Activated CD4-positive, alpha-beta memory T cell treated with anti-CD3 and anti-CD28 coated beads, Interleukin-2, amount 10 ng/mL, durations not matched to agents 7 days and 5 days (primary cell): ENCODE measurements around the gene RABGAP1. TPM values are rescaled to one million over a fixed set of nuclear protein-coding genes. Genes with fewer than 3 reads are reported as not detected.

Experiments used
- CTCF ChIA-PET: fragments of 350-600 bp; sonication (Branson Sonifier 250); formaldehyde crosslinking; loops from one replicate; lab custom pipeline; 2021; ENCODE audit warnings: antibody characterized with exemption, inconsistent platforms; lab: Charles Lee
- POLR2A ChIA-PET: fragments of 350-600 bp; sonication (Branson Sonifier 250); formaldehyde crosslinking; loops from one replicate; lab custom pipeline; 2021; ENCODE audit warnings: antibody characterized with exemption; lab: Charles Lee
- DNase-seq: peaks from one replicate; pipeline ENCODE4 v3.0.0-alpha.2; 2020
- H3K27ac Mint-ChIP-seq: one replicate; pipeline ENCODE4 v1.8.0; 2021; ENCODE audit warnings: mild to moderate bottlenecking, mixed read lengths
- H3K27me3 Mint-ChIP-seq: one replicate; pipeline ENCODE4 v1.8.0; 2021; ENCODE audit warnings: mixed read lengths
- H3K36me3 Mint-ChIP-seq: one replicate; pipeline ENCODE4 v1.8.0; 2021; ENCODE audit warnings: low read depth, mixed read lengths
- H3K4me1 Mint-ChIP-seq: one replicate; pipeline ENCODE4 v1.8.0; 2021; ENCODE audit warnings: mixed read lengths
- H3K4me3 Mint-ChIP-seq: one replicate; pipeline ENCODE4 v1.8.0; 2021; ENCODE audit warnings: mild to moderate bottlenecking, mixed read lengths
- H3K9me3 Mint-ChIP-seq: one replicate; pipeline ENCODE4 v1.8.0; 2021; ENCODE audit warnings: mixed read lengths
- total RNA-seq, 2 experiments: library from RNA; stranded (reverse); gene quantifications; one replicate each; pipeline ENCODE4 v1.2.3, GENCODE V29; 2021

RABGAP1 gene
- total RNA-seq, 2 experiments from 2014 or later, result 26.5 to 32.3 TPM

DNA sequence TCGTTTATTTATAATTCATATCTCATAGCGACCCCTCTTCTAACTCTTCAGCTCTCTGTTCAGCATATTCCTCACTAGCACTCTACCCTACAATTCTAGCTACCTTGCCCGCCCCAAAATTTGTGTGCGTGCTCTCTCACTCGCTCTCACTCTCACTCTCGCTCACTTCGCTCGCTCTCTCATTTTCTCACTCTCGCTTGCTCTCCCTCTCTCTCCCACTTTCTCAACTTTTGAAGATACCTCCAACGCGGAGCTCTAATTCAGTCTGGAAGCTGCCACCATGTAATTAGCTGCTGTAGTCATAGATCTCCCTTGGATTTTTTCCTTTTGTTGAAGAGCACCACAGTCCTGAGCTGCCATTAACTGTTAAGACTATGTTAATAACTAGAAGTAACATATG, 123.1 kb downstream of the RABGAP1 start:
- ChIA-PET CTCF (no interaction called here), POLR2A (no interaction called here)
- Mint-ChIP-seq H3K4me1 (no peaks in the 10 kb centered on the region), H3K36me3 (peaks cover 13% of the 10 kb centered on the region), H3K9me3 (no peaks in the 10 kb centered on the region), H3K4me3 (no peak overlapping the region), H3K27ac (no peak overlapping the region), H3K27me3 (no peaks in the 10 kb centered on the region)
- DNase-seq, result no peak

- Mint-ChIP-seq H3K4me3 (no peak overlapping the region), H3K36me3 (peaks cover 13% of the 10 kb centered on the region), H3K27ac (no peak overlapping the region), H3K9me3 (no peaks in the 10 kb centered on the region), H3K27me3 (no peaks in the 10 kb centered on the region), H3K4me1 (no peaks in the 10 kb centered on the region)
- ChIA-PET CTCF (no interaction called here), POLR2A (no interaction called here)
- no peak for DNase-seq
Observed at GRCh38 chr9:123064716-123065115, 123.9 kb downstream of the RABGAP1 start.

- ChIA-PET POLR2A (no interaction called here), CTCF (no interaction called here)
- H3K36me3 Mint-ChIP-seq, result peaks cover 13% of the 10 kb centered on the region
- H3K9me3 Mint-ChIP-seq, result no peaks in the 10 kb centered on the region
- no peaks in the 10 kb centered on the region for H3K27me3 Mint-ChIP-seq
- H3K4me1 Mint-ChIP-seq, result no peaks in the 10 kb centered on the region
- no peak for DNase-seq
- no peak overlapping the region for H3K4me3 Mint-ChIP-seq
- H3K27ac Mint-ChIP-seq, result no peak overlapping the region
Observed at GRCh38 chr9:123065196-123065595, 124.4 kb downstream of the RABGAP1 start.

- H3K4me1 Mint-ChIP-seq, result no peaks in the 10 kb centered on the region
- H3K27ac Mint-ChIP-seq, result no peak overlapping the region
- no peaks in the 10 kb centered on the region for H3K9me3 Mint-ChIP-seq
- H3K36me3 Mint-ChIP-seq, result peaks cover 21% of the 10 kb centered on the region
- no peaks in the 10 kb centered on the region for H3K27me3 Mint-ChIP-seq
- no peak for DNase-seq
- POLR2A ChIA-PET, result no interaction called here
- CTCF ChIA-PET, result no interaction called here
- H3K4me3 Mint-ChIP-seq, result no peak overlapping the region
Observed at GRCh38 chr9:123067136-123067535, 126.3 kb downstream of the RABGAP1 start.

- H3K9me3 Mint-ChIP-seq, result no peaks in the 10 kb centered on the region
- H3K36me3 Mint-ChIP-seq, result peaks cover 23% of the 10 kb centered on the region
- ChIA-PET POLR2A (interaction anchor here (0.6 kb wide), 1 partner anchor 79 kb away, joined by 3 read pairs; no protein-coding TSS in a partner anchor), CTCF (interaction anchor here (1.0 kb wide), 1 partner anchor 29 kb away, joined by 3 read pairs; no protein-coding TSS in a partner anchor)
- no peaks in the 10 kb centered on the region for H3K4me1 Mint-ChIP-seq
- H3K4me3 Mint-ChIP-seq, result no peak overlapping the region
- H3K27me3 Mint-ChIP-seq, result no peaks in the 10 kb centered on the region
- H3K27ac Mint-ChIP-seq, result no peak overlapping the region
- no peak for DNase-seq
Observed at GRCh38 chr9:123069010-123069481, 128.2 kb downstream of the RABGAP1 start.

- Mint-ChIP-seq H3K4me1 (no peaks in the 10 kb centered on the region), H3K27ac (no peak overlapping the region), H3K4me3 (no peak overlapping the region), H3K27me3 (no peaks in the 10 kb centered on the region), H3K9me3 (no peaks in the 10 kb centered on the region), H3K36me3 (peaks cover 22% of the 10 kb centered on the region)
- POLR2A ChIA-PET, result no interaction called here
- CTCF ChIA-PET, result no interaction called here
- DNase-seq, result no peak
Observed at GRCh38 chr9:123070198-123070597, 129.4 kb downstream of the RABGAP1 start.

GRCh38 chr9:123072407-123072995, 131.7 kb downstream of the RABGAP1 start:
- no peaks in the 10 kb centered on the region for H3K4me1 Mint-ChIP-seq
- POLR2A ChIA-PET, result no interaction called here
- peaks cover 16% of the 10 kb centered on the region for H3K36me3 Mint-ChIP-seq
- CTCF ChIA-PET, result interaction anchor here (1.4 kb wide), 1 partner anchor 11 kb away, joined by 3 read pairs; no protein-coding TSS in a partner anchor
- no peak overlapping the region for H3K27ac Mint-ChIP-seq
- H3K27me3 Mint-ChIP-seq, result no peaks in the 10 kb centered on the region
- H3K4me3 Mint-ChIP-seq, result no peak overlapping the region
- H3K9me3 Mint-ChIP-seq, result no peaks in the 10 kb centered on the region
- no peak for DNase-seq

DNA sequence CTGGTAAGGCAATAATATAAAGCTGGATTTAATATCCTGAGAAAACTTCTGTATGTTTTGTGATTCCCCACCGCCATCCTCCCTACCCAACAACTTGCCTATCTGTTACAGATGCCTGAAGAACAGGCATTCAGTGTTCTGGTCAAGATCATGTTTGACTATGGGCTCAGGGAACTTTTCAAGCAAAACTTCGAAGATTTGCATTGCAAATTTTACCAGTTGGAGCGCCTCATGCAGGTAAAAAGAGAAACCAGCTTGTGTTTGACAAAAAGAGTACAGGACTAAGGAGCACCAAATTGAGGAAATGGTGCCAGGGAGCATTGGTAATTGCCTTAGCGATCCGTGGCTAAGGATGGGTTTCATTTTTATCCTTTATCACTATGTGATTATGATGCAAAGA, 132.6 kb downstream of the RABGAP1 start:
- H3K4me1 Mint-ChIP-seq, result no peaks in the 10 kb centered on the region
- no peaks in the 10 kb centered on the region for H3K9me3 Mint-ChIP-seq
- no peak overlapping the region for H3K4me3 Mint-ChIP-seq
- ChIA-PET POLR2A (no interaction called here), CTCF (interaction anchor here (1.0 kb wide), 1 partner anchor 10 kb away, joined by 3 read pairs; no protein-coding TSS in a partner anchor)
- H3K27me3 Mint-ChIP-seq, result no peaks in the 10 kb centered on the region
- no peak overlapping the region for H3K27ac Mint-ChIP-seq
- peaks cover 14% of the 10 kb centered on the region for H3K36me3 Mint-ChIP-seq
- no peak for DNase-seq

DNA sequence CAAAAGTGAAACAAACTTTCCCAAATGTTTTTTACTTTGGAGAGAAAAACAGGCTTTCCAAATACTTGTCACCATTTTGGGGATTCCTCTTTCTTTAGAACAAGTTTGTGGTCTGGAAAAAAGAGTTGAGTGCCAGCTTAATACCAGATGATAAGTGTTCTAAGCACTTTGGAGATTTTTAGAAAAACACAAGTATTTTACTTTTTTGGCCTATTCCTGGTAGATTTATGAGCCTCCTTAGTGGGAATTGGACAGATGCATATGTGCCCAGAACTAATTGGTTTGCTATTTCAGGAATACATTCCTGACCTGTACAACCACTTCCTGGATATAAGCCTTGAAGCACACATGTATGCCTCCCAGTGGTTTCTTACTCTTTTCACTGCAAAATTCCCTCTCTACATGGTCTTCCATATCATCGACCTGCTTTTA, 133.2 kb downstream of the RABGAP1 start:
- Mint-ChIP-seq H3K27me3 (no peaks in the 10 kb centered on the region), H3K36me3 (peaks cover 14% of the 10 kb centered on the region), H3K27ac (no peak overlapping the region), H3K4me1 (no peaks in the 10 kb centered on the region), H3K9me3 (no peaks in the 10 kb centered on the region), H3K4me3 (no peak overlapping the region)
- POLR2A ChIA-PET, result no interaction called here
- CTCF ChIA-PET, result interaction anchor here (1.0 kb wide), 1 partner anchor 9 kb away, joined by 3 read pairs; no protein-coding TSS in a partner anchor
- DNase-seq, result no peak

GRCh38 chr9:123074628-123075027, 133.8 kb downstream of the RABGAP1 start:
- Mint-ChIP-seq H3K36me3 (peaks cover 14% of the 10 kb centered on the region), H3K4me1 (no peaks in the 10 kb centered on the region), H3K27ac (no peak overlapping the region), H3K9me3 (no peaks in the 10 kb centered on the region), H3K4me3 (no peak overlapping the region), H3K27me3 (no peaks in the 10 kb centered on the region)
- DNase-seq, result no peak
- CTCF ChIA-PET, result no interaction called here
- POLR2A ChIA-PET, result no interaction called here

GRCh38 chr9:123080444-123080843, 139.6 kb downstream of the RABGAP1 start:
- ChIA-PET POLR2A (interaction anchor here (0.9 kb wide), 1 partner anchor 259 kb away, joined by 3 read pairs; no protein-coding TSS in a partner anchor), CTCF (interaction anchor here (1.9 to 4.0 kb wide), 3 partner anchors 14 to 274 kb away, joined by 7 to 33 read pairs (median 7); no protein-coding TSS in a partner anchor)
- peaks cover 5% of the 10 kb centered on the region for H3K4me1 Mint-ChIP-seq
- no peak for DNase-seq
- H3K27me3 Mint-ChIP-seq, result no peaks in the 10 kb centered on the region
- no peaks in the 10 kb centered on the region for H3K9me3 Mint-ChIP-seq
- no peak overlapping the region for H3K4me3 Mint-ChIP-seq
- H3K36me3 Mint-ChIP-seq, result peaks cover 23% of the 10 kb centered on the region
- no peak overlapping the region for H3K27ac Mint-ChIP-seq

- no peaks in the 10 kb centered on the region for H3K9me3 Mint-ChIP-seq
Observed at GRCh38 chr9:123081824-123082223, 141.0 kb downstream of the RABGAP1 start.

DNA sequence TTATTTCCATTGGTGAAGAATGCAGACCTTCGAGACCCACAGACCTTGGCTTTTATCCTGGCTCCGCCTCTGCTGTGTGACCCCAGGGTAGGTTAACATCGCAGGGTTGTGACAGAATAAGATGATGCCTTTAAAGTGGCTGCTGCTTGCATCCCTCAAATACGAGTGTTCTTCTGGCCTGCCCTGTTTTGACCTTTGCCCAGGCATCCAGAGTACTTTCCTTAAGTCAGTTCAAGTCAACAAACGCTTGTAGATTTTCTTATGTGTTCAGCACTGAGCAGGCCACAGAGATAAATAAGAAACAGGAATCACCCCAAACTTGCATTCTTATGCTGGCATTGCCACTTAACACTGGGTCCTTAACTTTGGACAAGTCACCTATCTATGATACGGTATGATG, 142.9 kb downstream of the RABGAP1 start:
- no peak overlapping the region for H3K27ac Mint-ChIP-seq
- no peaks in the 10 kb centered on the region for H3K27me3 Mint-ChIP-seq

More at GRCh38 chr9:123081824-123082223, 141.0 kb downstream of the RABGAP1 start:
- peaks cover 28% of the 10 kb centered on the region for H3K36me3 Mint-ChIP-seq
- peaks cover 8% of the 10 kb centered on the region for H3K4me1 Mint-ChIP-seq
- ChIA-PET POLR2A (no interaction called here), CTCF (interaction anchor here (0.8 to 4.0 kb wide), 8 partner anchors 13 to 272 kb away, joined by 3 to 33 read pairs (median 4); no protein-coding TSS in a partner anchor)
- H3K27ac Mint-ChIP-seq, result no peak overlapping the region
- no peak for DNase-seq
- no peaks in the 10 kb centered on the region for H3K27me3 Mint-ChIP-seq
- H3K4me3 Mint-ChIP-seq, result no peak overlapping the region

More for the DNA sequence above, 142.9 kb downstream of the RABGAP1 start:
- no peak for DNase-seq
- Mint-ChIP-seq H3K9me3 (no peaks in the 10 kb centered on the region), H3K4me1 (peaks cover 8% of the 10 kb centered on the region), H3K36me3 (peaks cover 25% of the 10 kb centered on the region), H3K4me3 (no peak overlapping the region)
- POLR2A ChIA-PET, result no interaction called here
- CTCF ChIA-PET, result interaction anchor here (1.2 kb wide), 1 partner anchor 10 kb away, joined by 3 read pairs; no protein-coding TSS in a partner anchor
